ENCODE measurements around the gene FLT3LG. TPM values are rescaled to one million over a fixed set of nuclear protein-coding genes. Genes with fewer than 3 reads are reported as not detected.

The FLT3LG gene
- total RNA-seq = 10.8 and 11.3 TPM in 2 replicates
- long read RNA-seq = 0 reads

- no peaks in the 10 kb centered on the region for H3K9me3 Mint-ChIP-seq (ENCODE audit: unreplicated experiment)
- peaks cover 24% of the 10 kb centered on the region for H3K4me1 Mint-ChIP-seq (ENCODE audit: unreplicated experiment)
- peak; percentile 92 for DNase-seq (ENCODE audit: extremely low spot score, unreplicated experiment)
- peaks cover 5% of the 10 kb centered on the region for H3K36me3 Mint-ChIP-seq (ENCODE audit: unreplicated experiment)
- TF ChIP-seq CTCF (IDR thresholded peaks at IDR 0.05) = peak; percentile 99
- H3K27me3 Mint-ChIP-seq (ENCODE audit: unreplicated experiment) = no peaks in the 10 kb centered on the region
- H3K27ac Mint-ChIP-seq (ENCODE audit: unreplicated experiment) = peak within 1 kb of the TSS; percentile 86
- peak within 1 kb of the TSS; percentile 80 for H3K4me3 Mint-ChIP-seq (ENCODE audit: unreplicated experiment)
These were observed at the start of gene FLT3LG for GRCh38 chr19:49473868-49474541. TSS of gene FLT3LG (plus strand) at chr19:49474215. CDS start at chr19:49474640, 425 bp downstream.

GRCh38 chr19:49425178-49425577, 48.8 kb upstream of the FLT3LG start, which contains the start of gene GFY:
TSS of gene GFY (plus strand) at chr19:49425388. CDS start at chr19:49426431, 1,043 bp downstream.
- H3K27ac Mint-ChIP-seq (ENCODE audit: unreplicated experiment) = no peak within 1 kb of the TSS
- no peak within 1 kb of the TSS for H3K4me3 Mint-ChIP-seq (ENCODE audit: unreplicated experiment)
- peaks cover 2% of the 10 kb centered on the region for H3K36me3 Mint-ChIP-seq (ENCODE audit: unreplicated experiment)
- H3K27me3 Mint-ChIP-seq (ENCODE audit: unreplicated experiment) = peaks cover 89% of the 10 kb centered on the region
- TF ChIP-seq CTCF (IDR thresholded peaks at IDR 0.05) = no peak
- no peak for DNase-seq (ENCODE audit: extremely low spot score, unreplicated experiment)
- no peaks in the 10 kb centered on the region for H3K9me3 Mint-ChIP-seq (ENCODE audit: unreplicated experiment)
- peaks cover 34% of the 10 kb centered on the region for H3K4me1 Mint-ChIP-seq (ENCODE audit: unreplicated experiment)

- no peak overlapping the region for H3K4me3 Mint-ChIP-seq (ENCODE audit: unreplicated experiment)
- peaks cover 31% of the 10 kb centered on the region for H3K4me1 Mint-ChIP-seq (ENCODE audit: unreplicated experiment)
- no peaks in the 10 kb centered on the region for H3K9me3 Mint-ChIP-seq (ENCODE audit: unreplicated experiment)
- peaks cover 2% of the 10 kb centered on the region for H3K36me3 Mint-ChIP-seq (ENCODE audit: unreplicated experiment)
- no peak for TF ChIP-seq CTCF (IDR thresholded peaks at IDR 0.05)
- peaks cover 86% of the 10 kb centered on the region for H3K27me3 Mint-ChIP-seq (ENCODE audit: unreplicated experiment)
- H3K27ac Mint-ChIP-seq (ENCODE audit: unreplicated experiment) = no peak overlapping the region
- no peak for DNase-seq (ENCODE audit: extremely low spot score, unreplicated experiment)
These were observed 48.0 kb upstream of the FLT3LG start for GRCh38 chr19:49425922-49426592.

- no peak for TF ChIP-seq CTCF (IDR thresholded peaks at IDR 0.05)
- peaks cover 84% of the 10 kb centered on the region for H3K27me3 Mint-ChIP-seq (ENCODE audit: unreplicated experiment)
- DNase-seq (ENCODE audit: extremely low spot score, unreplicated experiment) = no peak
- H3K9me3 Mint-ChIP-seq (ENCODE audit: unreplicated experiment) = no peaks in the 10 kb centered on the region
- peaks cover 23% of the 10 kb centered on the region for H3K4me1 Mint-ChIP-seq (ENCODE audit: unreplicated experiment)
- no peak overlapping the region for H3K4me3 Mint-ChIP-seq (ENCODE audit: unreplicated experiment)
- peaks cover 2% of the 10 kb centered on the region for H3K36me3 Mint-ChIP-seq (ENCODE audit: unreplicated experiment)
- H3K27ac Mint-ChIP-seq (ENCODE audit: unreplicated experiment) = no peak overlapping the region
These were observed 46.7 kb upstream of the FLT3LG start for GRCh38 chr19:49427339-49427738.

GRCh38 chr19:49427855-49428546, 46.0 kb upstream of the FLT3LG start:
- DNase-seq (ENCODE audit: extremely low spot score, unreplicated experiment) = no peak

More at GRCh38 chr19:49427855-49428546, 46.0 kb upstream of the FLT3LG start:
- H3K4me3 Mint-ChIP-seq (ENCODE audit: unreplicated experiment) = no peak overlapping the region
- peaks cover 18% of the 10 kb centered on the region for H3K4me1 Mint-ChIP-seq (ENCODE audit: unreplicated experiment)
- H3K9me3 Mint-ChIP-seq (ENCODE audit: unreplicated experiment) = no peaks in the 10 kb centered on the region
- H3K36me3 Mint-ChIP-seq (ENCODE audit: unreplicated experiment) = peaks cover 2% of the 10 kb centered on the region
- no peak for TF ChIP-seq CTCF (IDR thresholded peaks at IDR 0.05)
- no peak overlapping the region for H3K27ac Mint-ChIP-seq (ENCODE audit: unreplicated experiment)
- H3K27me3 Mint-ChIP-seq (ENCODE audit: unreplicated experiment) = peaks cover 80% of the 10 kb centered on the region

All from osteocyte (in vitro differentiated cells).